Endothelial cell (in vitro differentiated cells): Measurements from ENCODE around the gene RSRP1. TPM values are rescaled to one million over a fixed set of nuclear protein-coding genes. Genes with fewer than 3 reads are reported as not detected.
"Not testable (repeated sequence)": the region's sequence is repeated elsewhere in the genome, so short reads cannot be mapped to it uniquely, and the experiment has no call there.

ENCODE experiments used
- DNase-seq: peaks from one replicate; pipeline ENCODE4 v3.0.0; 2021; ENCODE audit warnings: low spot score
- H3K27ac Mint-ChIP-seq: one replicate; pipeline ENCODE4 v1.8.0; 2021; ENCODE audit warnings: mixed read lengths, inconsistent platforms; ENCODE audit not compliant: unreplicated experiment
- H3K27me3 Mint-ChIP-seq: one replicate; pipeline ENCODE4 v1.8.0; 2021; ENCODE audit warnings: mild to moderate bottlenecking, moderate library complexity, mixed read lengths, inconsistent platforms; ENCODE audit not compliant: unreplicated experiment
- H3K36me3 Mint-ChIP-seq: one replicate; pipeline ENCODE4 v1.8.0; 2021; ENCODE audit warnings: mild to moderate bottlenecking, low read depth, mixed read lengths, inconsistent platforms; ENCODE audit not compliant: unreplicated experiment
- H3K4me1 Mint-ChIP-seq: one replicate; pipeline ENCODE4 v1.8.0; 2021; ENCODE audit warnings: mild to moderate bottlenecking, mixed read lengths, inconsistent platforms; ENCODE audit not compliant: unreplicated experiment
- H3K4me3 Mint-ChIP-seq: one replicate; pipeline ENCODE4 v1.8.0; 2021; ENCODE audit warnings: mild to moderate bottlenecking, mixed read lengths, inconsistent platforms; ENCODE audit not compliant: unreplicated experiment
- H3K9me3 Mint-ChIP-seq: one replicate; pipeline ENCODE4 v1.8.0; 2021; ENCODE audit warnings: mixed read lengths, inconsistent platforms; ENCODE audit not compliant: unreplicated experiment
- total RNA-seq: library from RNA; stranded (reverse); fragmentation: NEBNext Ultra II Directional; extraction: Animal tissue kit (Norgen Biotek cat#: 25700); gene quantifications from one replicate; pipeline ENCODE4 v1.2.1, GENCODE V29; 2021; ENCODE audit not compliant: unreplicated experiment
- TF ChIP-seq, protein P1 (sequence below): fragments of 200-600 bp; sonication (generic); IDR thresholded peaks from one replicate; pipeline ENCODE4 v1.5.0; 2021; ENCODE audit warnings: antibody characterized with exemption; ENCODE audit not compliant: unreplicated experiment

RSRP1 gene
- total RNA-seq, 1 donor from 2014 or later: 119 TPM

DNA sequence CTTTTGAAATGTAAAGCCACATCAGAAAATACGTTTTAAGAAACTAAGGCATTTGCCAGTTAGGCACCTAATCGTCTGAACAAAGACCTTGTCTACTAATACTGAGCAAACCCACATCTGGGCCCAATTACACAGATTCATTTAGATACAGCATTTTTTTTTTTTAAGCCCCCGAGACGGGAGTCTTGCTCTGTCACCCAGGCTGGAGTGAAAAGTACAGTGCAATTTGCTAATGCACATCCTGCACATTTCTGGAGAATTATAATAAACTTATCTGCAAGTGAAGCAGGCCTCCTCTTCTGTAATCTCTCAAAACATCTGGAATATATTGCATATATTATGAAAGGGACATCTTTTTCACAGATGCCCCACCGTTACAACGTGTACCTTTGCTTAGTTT is 3.3 kb downstream of the RSRP1 start:
- TF ChIP-seq, protein P1, sequence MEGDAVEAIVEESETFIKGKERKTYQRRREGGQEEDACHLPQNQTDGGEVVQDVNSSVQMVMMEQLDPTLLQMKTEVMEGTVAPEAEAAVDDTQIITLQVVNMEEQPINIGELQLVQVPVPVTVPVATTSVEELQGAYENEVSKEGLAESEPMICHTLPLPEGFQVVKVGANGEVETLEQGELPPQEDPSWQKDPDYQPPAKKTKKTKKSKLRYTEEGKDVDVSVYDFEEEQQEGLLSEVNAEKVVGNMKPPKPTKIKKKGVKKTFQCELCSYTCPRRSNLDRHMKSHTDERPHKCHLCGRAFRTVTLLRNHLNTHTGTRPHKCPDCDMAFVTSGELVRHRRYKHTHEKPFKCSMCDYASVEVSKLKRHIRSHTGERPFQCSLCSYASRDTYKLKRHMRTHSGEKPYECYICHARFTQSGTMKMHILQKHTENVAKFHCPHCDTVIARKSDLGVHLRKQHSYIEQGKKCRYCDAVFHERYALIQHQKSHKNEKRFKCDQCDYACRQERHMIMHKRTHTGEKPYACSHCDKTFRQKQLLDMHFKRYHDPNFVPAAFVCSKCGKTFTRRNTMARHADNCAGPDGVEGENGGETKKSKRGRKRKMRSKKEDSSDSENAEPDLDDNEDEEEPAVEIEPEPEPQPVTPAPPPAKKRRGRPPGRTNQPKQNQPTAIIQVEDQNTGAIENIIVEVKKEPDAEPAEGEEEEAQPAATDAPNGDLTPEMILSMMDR: no peak
- peak overlapping the region; percentile 78 for H3K4me3 Mint-ChIP-seq
- H3K9me3 Mint-ChIP-seq: no peaks in the 10 kb centered on the region
- peaks cover 44% of the 10 kb centered on the region for H3K36me3 Mint-ChIP-seq
- peaks cover 6% of the 10 kb centered on the region for H3K27me3 Mint-ChIP-seq
- DNase-seq: no peak
- H3K27ac Mint-ChIP-seq: peak overlapping the region; percentile 43
- H3K4me1 Mint-ChIP-seq: peaks cover 48% of the 10 kb centered on the region

- TF ChIP-seq, protein P1: peak; percentile 24
- Mint-ChIP-seq H3K4me3 (peak overlapping the region; percentile 80), H3K36me3 (peaks cover 22% of the 10 kb centered on the region), H3K27ac (peak overlapping the region; percentile 99), H3K9me3 (no peaks in the 10 kb centered on the region), H3K27me3 (no peaks in the 10 kb centered on the region), H3K4me1 (peaks cover 23% of the 10 kb centered on the region)
- peak; percentile 86 for DNase-seq
These were observed 7.3 kb downstream of the RSRP1 start for GRCh38 chr1:25239681-25240541.

DNA sequence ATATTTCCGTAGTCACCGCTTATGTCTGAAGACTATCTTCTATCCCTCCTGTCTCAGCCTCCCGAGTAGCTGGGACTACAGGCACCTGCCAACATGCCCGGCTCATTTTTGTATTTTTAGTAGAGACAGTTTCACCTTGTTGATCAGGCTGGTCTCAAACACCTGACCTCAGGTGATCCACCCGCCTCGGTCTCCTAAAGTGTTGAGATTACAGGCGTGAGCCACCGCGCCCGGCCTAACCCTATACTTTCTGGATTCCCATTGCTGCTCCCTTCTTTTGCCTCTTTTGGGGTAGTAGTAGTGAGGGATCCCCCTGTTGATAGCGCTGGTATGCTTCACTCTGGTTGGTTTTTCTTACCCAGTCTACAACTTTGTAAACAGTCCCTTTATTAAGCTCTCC is 9.2 kb downstream of the RSRP1 start:
- Mint-ChIP-seq H3K27ac (no peak overlapping the region), H3K4me3 (no peak overlapping the region), H3K9me3 (no peaks in the 10 kb centered on the region)

GRCh38 chr1:25236261-25236660 is 11.0 kb downstream of the RSRP1 start:
- H3K4me3 Mint-ChIP-seq, H3K9me3 Mint-ChIP-seq, H3K27me3 Mint-ChIP-seq, DNase-seq, H3K36me3 Mint-ChIP-seq, H3K27ac Mint-ChIP-seq: not testable (repeated sequence)
- H3K4me1 Mint-ChIP-seq: peaks cover 23% of the 10 kb centered on the region

More for the DNA sequence above, 9.2 kb downstream of the RSRP1 start:
- no peak for DNase-seq
- H3K27me3 Mint-ChIP-seq: no peaks in the 10 kb centered on the region
- peaks cover 17% of the 10 kb centered on the region for H3K4me1 Mint-ChIP-seq
- TF ChIP-seq, protein P1: no peak
- peaks cover 7% of the 10 kb centered on the region for H3K36me3 Mint-ChIP-seq

GRCh38 chr1:25235411-25235810 is 11.8 kb downstream of the RSRP1 start:
- not testable (repeated sequence) for H3K36me3 Mint-ChIP-seq, H3K4me3 Mint-ChIP-seq, H3K9me3 Mint-ChIP-seq, H3K27ac Mint-ChIP-seq, DNase-seq, H3K27me3 Mint-ChIP-seq
- H3K4me1 Mint-ChIP-seq: peaks cover 19% of the 10 kb centered on the region
